ENCODE measurements around the gene CELF4.
A peak's percentile ranks its signal among the peaks of the same experiment; 100 is the strongest.

CELF4 gene

DNA sequence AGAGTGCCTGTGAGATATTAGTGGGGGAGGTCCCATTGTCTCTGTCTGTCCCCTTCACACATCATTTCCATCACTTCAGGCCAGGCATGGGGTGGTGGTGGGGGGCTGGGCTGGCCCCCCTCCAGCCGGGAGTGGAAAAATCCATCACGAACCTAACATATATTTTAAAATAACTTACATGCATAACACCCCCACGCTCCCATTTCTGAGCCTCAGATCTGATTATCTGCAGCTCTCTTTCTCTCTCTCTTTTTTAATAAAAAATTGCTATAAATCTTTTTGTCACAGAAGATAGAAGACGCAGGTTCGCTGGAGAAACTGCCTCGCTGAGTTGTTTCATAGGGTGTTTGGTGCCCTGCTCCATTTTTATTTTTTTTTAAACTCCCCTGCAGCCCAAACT lies 159.8 kb downstream of the CELF4 start:
- DNase-seq = no peak

DNA sequence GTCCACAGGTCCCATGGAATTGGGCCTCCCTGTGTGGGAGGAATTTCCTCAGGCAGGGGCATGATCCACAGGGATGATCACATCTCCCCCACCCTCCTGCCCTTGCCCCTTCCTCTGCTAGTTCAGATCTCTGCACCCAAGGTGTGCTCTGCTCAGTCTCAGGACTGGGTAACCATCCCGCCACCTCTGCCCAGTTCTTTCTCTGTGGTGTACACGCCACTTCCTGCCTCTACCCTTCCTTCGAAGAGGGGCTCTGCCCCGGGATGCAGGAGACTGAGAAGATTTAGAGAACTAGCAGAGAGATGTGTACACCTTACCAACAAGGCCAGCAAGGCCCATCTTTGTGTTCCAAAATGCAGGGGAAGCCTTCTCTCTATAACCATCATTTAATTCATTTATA lies 160.4 kb downstream of the CELF4 start:
- no peak for DNase-seq

DNA sequence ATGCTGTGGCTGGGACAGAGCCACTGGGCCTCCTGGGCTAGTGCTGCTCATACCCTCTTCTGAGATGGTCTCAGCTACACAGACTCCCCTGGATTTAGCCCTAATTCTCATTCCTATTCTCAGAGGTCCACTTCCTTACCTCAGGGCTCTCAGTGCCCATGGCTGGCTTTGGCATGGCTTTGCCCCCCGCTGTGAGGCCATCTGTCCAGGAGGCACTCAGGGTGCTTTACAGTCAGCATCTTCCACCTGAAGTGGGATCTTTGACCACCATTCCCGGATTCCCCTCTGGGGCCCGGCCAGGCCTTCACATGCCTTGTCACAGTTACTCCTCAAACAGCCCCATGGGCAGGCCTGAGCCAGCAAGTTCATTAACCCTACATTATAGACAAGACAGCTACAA lies 161.8 kb downstream of the CELF4 start:
- no peak for DNase-seq

DNA sequence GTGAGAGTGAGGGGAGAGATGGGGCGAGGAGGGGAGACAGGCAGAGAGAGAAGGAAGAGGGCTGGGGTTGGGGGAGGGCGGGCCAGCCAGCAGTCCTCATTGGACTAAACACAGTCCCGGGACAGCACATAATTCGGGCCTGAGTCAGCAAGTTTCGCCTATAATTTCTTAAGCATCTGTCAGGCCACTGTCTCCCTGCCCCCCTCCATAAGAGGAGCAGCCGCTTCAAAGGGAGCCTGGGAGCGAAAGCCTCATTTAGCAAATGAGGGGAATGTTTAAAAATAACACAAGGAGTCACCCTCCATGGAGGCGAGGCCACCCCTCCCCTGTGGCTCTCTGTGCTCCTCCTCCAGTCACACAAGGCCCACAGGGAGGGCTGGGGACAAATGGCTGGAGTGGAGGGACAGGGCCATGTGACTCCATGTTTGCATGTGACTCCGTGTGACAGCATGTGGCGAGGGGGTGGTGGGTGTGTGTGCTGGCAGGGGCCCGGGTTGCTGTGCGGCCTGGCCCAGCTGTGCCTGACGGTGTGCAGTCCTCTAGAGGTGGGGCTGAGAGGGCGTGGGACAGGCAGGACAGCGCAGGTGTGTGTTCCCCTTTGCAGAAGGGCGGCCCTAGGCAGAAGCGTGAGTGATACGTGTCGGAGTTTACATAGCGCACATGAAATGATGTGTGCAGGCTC lies 162.4 kb downstream of the CELF4 start:
- DNase-seq = peak; percentile 82

DNA sequence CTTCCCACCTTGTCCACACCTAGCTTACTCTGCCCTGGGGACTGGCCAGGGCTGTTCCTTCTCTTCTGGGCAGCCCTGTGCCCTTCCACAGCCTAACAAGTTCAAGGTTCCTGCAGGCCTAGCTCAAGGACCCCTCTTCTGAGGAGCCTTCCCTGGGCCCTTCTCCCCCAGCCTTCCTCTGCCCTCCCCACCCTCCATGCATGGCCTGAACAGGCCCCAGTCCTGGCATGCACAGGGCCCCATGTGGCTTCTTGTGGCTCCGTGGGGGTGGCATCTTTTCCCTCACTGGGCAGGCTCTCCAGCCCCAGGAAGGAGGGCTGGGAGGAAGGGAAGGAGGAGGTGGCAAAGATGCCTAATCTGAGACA lies 162.9 kb downstream of the CELF4 start:
- DNase-seq = no peak

DNA sequence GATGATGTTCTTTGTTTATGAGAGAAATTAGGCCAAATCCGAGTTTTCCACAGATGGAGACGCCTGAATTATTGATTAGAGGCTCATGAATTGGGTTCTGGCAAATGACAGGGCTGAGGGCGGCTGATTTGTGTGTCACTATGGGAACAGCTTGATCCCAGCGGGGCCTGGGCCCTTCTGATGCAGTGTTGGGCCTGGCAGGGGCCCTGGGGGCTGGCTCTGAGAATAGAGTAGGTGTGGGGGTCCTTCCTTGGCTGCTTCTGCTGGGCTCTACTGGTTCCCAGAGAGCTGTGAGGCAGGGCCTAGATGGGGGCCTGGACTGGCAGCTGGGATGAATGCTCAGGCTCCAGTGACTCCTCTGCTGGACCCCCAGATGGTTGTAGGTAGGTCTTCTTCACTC lies 164.8 kb downstream of the CELF4 start:
- no peak for DNase-seq

DNA sequence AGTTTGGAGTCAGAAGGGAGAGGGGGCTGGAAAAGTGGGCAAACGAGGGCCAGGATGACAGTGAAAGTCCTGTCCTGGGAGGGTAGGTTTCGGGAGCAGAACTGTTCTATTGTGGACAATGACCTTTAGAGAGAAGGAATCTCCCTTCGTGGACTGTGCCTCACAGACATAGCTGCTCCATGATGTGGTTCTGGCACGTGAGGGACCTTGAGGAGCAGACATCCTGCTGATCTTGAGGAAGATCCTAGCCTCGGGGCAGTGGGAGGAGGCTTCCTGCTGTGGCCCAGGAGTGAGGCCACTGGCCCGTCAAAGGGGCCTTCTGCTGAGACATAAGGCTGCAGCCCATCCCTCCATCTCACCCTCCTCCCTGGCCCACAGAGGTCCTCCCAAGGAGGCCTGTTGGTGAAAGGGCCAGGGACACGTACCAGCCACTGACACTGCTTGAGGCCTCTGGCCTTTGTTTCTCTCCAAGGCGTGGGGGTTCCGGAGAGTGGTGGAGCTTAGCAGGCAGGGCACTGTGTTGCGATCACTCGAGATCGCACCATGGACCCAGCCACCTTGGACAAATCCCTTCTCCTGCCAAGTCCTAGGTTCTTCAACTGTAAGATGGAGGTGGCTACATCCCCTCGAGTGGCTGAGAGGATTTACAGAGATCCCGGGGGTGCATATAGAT lies 167.2 kb downstream of the CELF4 start:
- no peak for DNase-seq

DNA sequence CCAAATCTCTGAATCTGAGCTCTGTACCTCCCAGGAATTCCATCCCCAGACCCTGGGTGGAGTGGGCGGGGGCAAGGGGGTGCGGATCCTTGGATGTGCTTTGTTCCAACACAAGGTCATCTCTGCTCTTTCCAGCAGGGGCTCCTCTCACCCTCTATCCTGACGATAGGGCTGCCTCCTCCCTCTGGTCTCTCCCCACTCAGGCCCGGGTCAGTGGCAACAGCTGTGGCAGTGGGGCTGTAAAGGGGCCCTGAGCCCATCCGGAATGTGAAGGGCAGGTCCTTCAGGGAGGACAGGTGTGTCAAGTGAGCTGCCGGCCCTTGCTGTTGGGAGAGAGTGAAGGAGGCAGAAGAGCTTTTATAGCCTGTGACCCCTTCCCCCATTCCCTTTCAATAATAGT lies 167.8 kb downstream of the CELF4 start:
- no peak for DNase-seq

DNA sequence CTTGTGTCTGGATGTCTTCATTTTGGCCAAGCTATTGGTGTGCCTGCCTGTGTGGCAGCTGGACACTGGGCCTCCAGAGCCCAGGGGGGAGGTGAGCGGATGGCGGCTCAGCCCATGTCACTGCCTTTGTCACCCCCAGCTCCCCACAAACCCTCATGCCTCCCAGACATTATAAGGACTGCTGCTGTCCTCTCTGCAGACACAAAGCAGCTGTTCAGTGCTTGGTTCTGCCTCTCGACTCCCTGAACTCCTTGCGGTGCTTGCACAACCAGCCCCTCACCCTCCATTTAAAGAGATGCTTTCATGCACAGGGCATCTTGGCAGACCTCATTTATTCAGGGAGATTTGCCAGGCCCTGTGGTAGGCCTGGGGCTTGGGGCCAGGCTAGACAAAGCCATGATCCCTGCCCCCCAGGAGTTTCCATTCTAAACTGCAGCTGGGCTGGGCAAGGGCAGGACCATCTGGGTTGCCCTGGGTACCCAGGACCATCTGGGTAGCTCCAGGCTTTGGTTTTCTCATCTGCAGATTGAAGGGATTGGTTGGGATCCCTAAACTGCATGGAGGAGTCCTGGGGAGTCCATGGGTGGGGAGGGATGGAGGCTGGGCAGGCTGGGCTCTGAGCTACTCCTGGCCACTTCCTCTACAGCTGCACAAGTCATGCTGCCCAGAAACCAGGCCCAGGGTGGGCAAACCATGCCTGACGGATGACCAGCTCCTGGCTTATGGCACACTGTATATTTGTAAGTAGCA lies 168.5 kb downstream of the CELF4 start:
- no peak for DNase-seq

DNA sequence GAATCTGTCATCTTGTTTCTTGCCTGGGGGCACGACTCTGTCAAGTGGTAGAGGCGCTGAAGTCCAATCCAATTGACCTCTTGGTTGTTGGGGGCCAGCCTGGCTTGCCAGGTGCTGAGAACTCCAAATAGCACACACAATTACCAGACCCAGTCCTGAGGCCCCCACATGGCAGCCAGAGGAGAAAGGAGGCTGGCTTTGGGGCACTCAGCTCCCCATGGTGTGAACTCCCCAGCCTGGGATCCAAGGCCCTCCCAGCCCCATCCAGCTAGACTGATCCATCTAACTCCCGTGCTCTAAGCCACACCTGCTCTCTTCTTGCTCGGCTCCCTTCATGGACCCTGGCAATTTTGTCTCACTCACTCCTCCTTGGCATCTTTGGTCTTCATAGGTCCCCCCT lies 170.0 kb downstream of the CELF4 start:
- DNase-seq = no peak

DNA sequence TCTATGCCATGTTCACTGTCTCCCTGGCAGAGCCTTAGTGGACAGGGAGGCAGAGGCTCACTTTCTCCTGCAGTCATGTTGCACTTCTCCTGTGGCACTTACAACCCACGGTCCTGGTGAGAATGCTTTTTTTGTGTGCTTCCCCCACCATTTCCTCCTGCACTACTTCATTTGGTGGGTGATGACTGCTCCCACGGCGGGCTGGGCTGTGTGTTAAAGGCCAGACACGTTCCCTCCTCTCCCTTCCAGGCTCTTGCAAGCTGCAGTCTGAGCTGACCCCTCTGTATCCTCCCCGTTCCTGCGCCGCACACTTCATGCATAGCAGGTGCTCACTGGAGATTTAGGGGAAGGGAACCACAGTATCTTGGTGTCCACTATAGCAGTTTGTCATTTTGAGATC lies 170.5 kb downstream of the CELF4 start:
- DNase-seq = no peak

DNA sequence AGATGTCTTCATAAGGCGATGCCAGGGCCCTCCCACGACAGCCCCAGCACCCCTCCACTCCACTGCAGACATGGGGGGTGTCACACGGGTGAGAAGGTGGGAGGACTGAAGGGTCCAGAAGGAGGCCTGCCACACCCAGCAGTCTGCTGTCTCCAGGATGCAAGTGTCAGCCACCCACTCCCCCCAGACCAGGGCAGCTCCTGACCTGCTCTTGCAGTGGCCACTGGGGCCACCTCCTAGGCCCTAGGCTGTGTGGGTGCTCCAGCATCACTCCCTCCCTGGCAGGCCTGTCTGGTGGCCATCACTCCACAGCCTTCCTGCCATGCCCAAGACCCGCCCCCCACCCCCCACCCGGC lies 171.0 kb downstream of the CELF4 start:
- DNase-seq = no peak

DNA sequence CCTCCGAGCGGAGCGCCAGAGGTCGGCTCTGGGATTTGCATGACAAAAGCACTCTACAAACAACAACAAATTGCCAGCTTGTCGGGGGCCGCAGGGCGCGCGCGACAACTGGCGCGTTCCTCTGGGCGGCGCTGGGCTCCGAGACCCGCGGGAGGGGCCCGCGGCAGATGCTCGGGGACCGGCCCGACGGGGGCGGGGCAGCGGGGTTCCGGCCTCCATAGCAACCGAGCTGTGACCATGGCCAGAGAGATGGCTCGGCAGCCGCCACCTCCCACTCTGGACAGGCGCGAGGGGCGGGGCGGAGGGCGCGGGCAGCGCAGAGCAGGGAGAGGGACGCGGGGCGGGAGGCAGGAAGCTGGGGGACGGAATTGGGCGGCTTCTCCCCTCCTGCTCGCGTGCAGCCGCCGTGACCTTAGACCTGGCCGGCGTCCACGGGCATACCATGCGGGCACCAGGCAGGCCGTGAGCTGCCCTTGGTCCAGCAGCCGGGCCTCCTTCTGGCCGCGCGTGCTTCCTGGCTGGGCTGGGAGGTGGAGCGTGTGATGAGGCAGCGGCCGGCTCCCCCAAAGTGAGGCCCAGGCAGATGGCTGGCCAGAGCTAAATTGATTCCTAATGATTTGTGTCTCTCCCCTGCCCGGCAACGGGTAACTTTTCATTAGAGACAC lies 171.5 kb downstream of the CELF4 start:
- peak; percentile 94 for DNase-seq

DNA sequence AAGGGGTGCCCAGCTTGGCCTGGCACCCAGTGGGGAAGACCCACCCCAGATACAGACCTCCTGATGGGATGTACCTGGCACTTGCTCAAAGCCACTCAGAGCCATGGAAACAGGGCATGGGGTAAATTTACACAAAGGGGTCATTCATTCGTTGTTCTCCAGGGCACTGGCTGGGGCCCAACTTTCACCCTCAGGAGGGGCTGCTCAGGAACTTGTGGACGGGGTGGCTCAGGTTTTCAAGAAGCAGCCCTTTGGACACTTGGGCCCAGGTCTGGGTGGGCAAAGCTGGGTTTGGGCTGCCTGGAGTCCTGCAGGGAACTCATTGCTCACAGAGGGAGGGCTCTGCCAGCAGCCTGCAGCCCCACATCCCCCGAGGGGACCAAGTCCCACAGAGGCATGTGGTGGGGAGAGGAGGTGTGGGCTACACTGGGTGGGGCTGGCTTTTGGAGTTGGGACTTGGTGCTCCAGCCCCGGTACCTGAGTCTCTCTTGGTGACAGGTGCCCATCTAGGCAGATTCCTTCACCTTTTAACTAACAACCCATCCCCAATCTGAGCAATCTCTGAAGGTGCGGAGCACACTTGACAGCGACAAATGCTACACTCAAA lies 172.3 kb downstream of the CELF4 start:
- DNase-seq = no peak

DNA sequence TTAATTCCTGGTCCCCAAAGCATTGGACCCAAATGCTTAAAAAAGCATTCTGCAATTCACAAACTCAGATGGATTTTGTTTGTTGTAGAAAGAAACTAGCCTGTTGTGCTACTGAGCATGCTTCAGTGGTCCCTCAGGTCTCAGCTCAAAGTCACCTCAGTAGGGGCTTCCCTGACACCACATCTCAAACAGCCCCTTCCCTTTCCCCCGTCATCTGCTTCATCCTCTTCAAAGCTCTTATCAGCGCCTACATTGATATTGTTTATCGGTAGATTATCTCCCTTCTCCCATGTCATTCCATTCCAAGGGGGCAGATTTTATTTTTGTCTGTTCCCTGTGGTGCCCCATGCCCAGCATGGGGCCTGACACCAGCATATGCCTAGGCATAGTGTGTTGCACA lies 172.9 kb downstream of the CELF4 start:
- no peak for DNase-seq

DNA sequence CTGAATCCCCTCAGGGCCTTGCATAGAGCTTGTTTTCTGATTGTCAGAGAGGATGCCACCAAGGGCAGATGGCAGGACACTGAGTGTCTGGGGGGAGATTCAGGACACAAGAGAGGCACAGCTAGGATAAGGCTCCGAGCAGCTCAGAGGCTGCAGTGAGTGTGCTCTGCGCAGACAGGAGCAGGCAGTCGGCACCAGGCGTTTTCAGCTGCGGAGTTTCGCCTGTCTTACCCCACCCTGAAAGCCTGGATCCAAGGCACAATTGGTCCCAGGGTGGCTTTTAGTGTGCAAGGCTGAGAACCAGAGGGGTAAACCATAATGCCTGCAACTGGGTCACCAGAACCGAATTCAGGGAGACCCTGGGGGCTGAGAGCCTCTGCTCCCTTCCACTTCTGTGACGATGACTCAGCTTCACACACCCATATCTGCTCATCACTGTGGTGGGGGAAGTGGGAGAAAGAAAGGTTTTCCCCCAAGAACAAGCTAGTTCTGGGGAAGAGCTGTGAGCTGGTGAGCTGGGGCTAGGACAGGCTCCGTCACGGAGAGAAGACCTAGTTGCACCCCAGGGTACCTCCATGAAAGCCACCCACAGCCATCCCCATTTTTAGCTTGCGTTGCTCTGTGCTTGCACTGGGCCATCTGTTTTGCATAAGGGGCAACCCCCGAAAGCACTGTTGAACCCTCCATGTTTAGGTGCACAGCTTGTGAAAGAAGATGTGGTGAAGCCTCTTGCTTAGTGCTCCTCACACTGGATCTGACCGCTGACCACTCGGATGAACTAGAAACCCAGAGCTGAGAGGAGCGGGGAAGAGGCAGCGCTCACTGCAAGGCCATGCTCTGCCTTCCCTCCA lies 173.7 kb downstream of the CELF4 start:
- DNase-seq = no peak

DNA sequence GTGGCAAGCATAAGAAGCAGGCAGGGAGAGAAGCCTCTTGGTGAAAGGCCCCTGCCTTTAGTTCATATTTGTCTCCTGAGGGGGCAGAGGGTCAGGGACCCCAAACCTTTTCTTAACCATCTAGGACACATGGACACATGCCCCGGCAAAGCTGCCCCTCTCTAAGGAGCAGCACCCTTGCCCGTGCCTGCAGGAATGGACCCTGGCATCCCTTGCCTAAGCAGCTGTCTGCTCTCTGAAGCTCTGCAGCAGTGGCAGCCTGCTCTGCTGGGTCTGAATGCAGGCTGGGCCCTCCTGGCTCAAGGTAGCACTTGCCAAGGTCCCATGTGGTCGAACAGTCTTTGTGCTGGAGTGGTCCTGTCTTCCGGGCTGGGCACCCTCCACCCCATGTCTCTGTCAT lies 174.4 kb downstream of the CELF4 start:
- DNase-seq = no peak

DNA sequence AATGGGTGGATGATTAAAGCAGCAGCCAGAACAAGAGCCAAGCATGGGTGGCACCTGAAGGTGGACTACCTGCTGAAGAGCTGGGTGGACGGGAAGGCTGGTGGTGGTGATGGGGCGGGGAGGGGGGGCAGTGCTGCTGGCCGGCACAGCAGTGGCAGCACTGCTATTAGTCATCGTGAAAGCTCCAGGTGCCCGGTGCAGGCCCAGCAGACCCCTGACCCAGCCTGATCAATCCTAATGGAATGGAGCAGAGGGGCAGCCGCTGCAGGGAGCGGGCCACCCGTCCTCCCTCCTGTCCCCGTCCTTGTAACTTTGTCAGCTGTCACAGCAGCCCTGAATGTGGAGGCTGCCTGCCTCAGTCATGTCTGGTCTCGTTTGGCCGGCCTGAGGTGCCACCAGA lies 174.9 kb downstream of the CELF4 start:
- no peak for DNase-seq

DNA sequence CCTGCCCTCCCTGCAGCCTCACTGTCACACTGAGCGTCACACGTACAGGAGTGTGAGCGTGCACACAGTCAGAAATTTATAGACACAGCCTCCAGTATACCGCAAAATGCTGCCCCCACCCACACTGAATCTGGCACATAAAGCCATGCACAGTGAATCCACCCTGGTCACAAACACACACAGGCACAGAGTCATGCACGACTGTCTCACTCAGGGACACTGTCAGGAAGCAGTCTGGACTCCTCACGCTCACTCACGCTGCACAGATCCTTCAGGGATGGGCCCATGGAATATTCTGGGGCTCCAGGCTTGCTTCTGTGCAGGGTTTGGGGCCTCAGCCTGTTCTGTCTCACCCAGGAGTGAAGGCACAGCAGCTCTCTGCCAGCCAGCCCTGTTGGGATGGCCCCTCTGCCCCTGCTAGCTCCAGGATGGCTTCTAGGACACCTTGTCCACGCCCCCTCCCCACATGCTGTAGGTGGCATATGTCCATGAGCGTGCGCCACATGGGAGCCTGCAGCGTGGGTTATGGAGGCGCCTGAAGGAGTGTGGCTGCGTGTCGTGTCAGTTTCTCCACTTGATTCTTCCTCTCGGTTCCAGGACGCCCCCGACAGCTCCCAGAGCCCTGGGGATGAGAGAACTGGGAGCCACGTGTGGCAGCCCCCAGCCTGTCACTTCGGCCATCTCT lies 175.8 kb downstream of the CELF4 start:
- no peak for DNase-seq

DNA sequence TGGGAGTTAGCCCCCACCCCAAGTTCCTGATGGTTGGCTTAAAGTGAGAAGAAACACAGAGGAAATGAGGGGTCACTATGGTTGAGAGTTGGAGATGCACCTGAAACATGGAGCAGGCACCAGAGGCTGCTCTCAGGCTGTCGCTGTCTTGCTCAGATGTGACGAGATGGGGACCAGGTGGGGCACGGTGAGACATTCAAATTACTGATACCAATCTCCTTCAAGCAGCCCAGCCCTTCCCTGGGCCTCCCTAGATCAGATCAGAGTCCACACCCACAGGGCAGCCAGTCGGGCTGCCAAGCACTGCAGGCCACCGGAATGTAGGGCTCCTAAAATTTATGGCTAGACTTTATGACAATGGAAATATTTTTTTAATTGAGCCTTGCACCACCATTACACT lies 176.6 kb downstream of the CELF4 start:
- DNase-seq = no peak

DNA sequence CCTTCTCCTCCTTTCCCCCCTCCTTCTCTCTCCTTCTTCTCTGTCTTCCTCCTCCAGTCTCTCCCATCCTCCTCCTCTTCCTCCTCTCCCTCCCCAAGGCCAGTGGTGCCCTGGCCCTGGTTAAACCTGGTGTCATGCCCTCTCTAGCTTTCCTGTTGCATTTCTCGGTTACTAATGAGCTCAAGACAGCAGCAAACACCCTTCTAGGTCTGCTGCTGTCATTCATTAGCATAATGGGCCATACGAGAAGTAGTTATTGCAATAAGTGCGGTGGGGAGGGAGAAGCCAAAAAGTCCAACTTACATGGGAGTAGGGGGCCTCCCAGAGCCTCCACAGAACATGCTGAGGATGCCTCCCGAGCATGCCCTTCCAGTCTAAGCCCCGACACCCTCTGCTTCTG lies 177.2 kb downstream of the CELF4 start:
- DNase-seq = no peak

All from right hindlimb (tissue), 1 donor.